Activated naive CD8-positive, alpha-beta T cell (primary cell): ENCODE measurements around the gene AVL9.
"Not testable (repeated sequence)": the region's sequence is repeated elsewhere in the genome, so short reads cannot be mapped to it uniquely, and the experiment has no call there.

ENCODE experiments used
- H3K27ac Mint-ChIP-seq: one replicate; pipeline ENCODE4 v1.8.0; 2021; ENCODE audit warnings: mixed read lengths
- H3K27me3 Mint-ChIP-seq: one replicate; pipeline ENCODE4 v1.8.0; 2021; ENCODE audit warnings: mixed read lengths
- H3K36me3 Mint-ChIP-seq: one replicate; pipeline ENCODE4 v1.8.0; 2021; ENCODE audit warnings: mixed read lengths
- H3K4me1 Mint-ChIP-seq: one replicate; pipeline ENCODE4 v1.8.0; 2021; ENCODE audit warnings: low read depth, mixed read lengths
- H3K4me3 Mint-ChIP-seq: one replicate; pipeline ENCODE4 v1.8.0; 2021; ENCODE audit warnings: mild to moderate bottlenecking, mixed read lengths
- H3K9me3 Mint-ChIP-seq: one replicate; pipeline ENCODE4 v1.8.0; 2021; ENCODE audit warnings: low read depth, mixed read lengths

Gene AVL9

DNA sequence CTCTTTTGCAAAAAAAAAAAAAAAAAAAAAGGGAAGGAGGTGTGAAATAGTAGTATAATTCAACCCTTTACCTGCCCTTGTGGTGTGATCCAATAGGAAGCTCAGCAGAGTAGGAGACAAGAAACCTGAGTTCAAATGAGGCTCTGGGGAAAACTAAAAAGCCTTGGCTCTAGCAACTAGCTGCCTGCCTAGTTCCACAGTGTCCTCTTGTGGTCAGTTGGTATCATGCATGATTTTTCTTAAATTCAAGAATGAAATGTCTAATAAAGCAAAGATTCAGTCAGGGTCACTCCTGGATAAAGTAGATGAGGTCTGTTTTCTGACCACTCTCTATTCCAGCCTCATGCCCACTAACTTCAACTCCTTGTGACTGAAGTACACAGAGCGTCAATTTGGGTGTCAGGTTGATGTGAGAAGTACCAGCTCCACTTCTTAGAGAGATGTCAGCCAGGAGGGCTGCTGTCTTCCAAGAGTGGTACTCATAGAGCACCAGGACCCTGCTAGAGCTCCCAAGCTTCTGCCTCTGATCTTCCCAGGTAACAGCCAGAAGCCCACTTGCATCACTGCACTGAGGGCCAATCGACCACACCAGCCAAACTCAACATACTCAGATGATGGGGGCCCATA lies 15.6 kb upstream of the AVL9 start:
- no peaks in the 10 kb centered on the region for H3K9me3 Mint-ChIP-seq
- peaks cover 5% of the 10 kb centered on the region for H3K4me1 Mint-ChIP-seq
- no peaks in the 10 kb centered on the region for H3K36me3 Mint-ChIP-seq
- H3K27me3 Mint-ChIP-seq: no peaks in the 10 kb centered on the region
- no peak overlapping the region for H3K4me3 Mint-ChIP-seq
- H3K27ac Mint-ChIP-seq: no peak overlapping the region

GRCh38 chr7:32481176-32481575 lies 14.1 kb upstream of the AVL9 start:
- H3K9me3 Mint-ChIP-seq: no peaks in the 10 kb centered on the region
- H3K27ac Mint-ChIP-seq: no peak overlapping the region
- no peak overlapping the region for H3K4me3 Mint-ChIP-seq

DNA sequence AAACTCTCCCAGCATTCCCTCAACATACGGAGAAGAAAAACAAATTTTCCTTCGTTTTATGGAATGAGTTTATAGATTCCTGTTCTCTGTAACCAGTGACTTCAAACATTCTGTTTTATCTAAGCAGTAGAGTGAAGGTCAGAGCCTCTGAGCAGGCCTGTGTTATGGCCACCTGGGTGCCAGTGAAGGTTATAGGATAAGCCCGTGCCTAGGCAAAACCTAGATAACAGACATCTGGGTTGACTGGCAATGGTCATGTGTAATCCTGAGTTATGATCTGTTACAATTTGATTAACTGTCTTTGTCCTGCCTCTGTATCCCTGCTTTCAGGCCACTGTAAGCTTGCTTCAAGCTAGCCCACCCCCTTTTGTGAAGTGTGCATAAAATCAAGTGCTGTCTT lies 13.4 kb upstream of the AVL9 start:
- Mint-ChIP-seq H3K9me3 (no peaks in the 10 kb centered on the region), H3K27ac (no peak overlapping the region), H3K36me3 (no peaks in the 10 kb centered on the region), H3K4me3 (no peak overlapping the region), H3K4me1 (peaks cover 5% of the 10 kb centered on the region), H3K27me3 (no peaks in the 10 kb centered on the region)

More at GRCh38 chr7:32481176-32481575, 14.1 kb upstream of the AVL9 start:
- Mint-ChIP-seq H3K27me3 (no peaks in the 10 kb centered on the region), H3K4me1 (peaks cover 5% of the 10 kb centered on the region), H3K36me3 (no peaks in the 10 kb centered on the region)

GRCh38 chr7:32489788-32490126 lies 5.5 kb upstream of the AVL9 start:
- H3K4me3 Mint-ChIP-seq: peak overlapping the region; percentile 92
- H3K36me3 Mint-ChIP-seq: no peaks in the 10 kb centered on the region
- H3K9me3 Mint-ChIP-seq: no peaks in the 10 kb centered on the region
- H3K4me1 Mint-ChIP-seq: peaks cover 30% of the 10 kb centered on the region
- H3K27me3 Mint-ChIP-seq: no peaks in the 10 kb centered on the region
- H3K27ac Mint-ChIP-seq: peak overlapping the region; percentile 94

DNA sequence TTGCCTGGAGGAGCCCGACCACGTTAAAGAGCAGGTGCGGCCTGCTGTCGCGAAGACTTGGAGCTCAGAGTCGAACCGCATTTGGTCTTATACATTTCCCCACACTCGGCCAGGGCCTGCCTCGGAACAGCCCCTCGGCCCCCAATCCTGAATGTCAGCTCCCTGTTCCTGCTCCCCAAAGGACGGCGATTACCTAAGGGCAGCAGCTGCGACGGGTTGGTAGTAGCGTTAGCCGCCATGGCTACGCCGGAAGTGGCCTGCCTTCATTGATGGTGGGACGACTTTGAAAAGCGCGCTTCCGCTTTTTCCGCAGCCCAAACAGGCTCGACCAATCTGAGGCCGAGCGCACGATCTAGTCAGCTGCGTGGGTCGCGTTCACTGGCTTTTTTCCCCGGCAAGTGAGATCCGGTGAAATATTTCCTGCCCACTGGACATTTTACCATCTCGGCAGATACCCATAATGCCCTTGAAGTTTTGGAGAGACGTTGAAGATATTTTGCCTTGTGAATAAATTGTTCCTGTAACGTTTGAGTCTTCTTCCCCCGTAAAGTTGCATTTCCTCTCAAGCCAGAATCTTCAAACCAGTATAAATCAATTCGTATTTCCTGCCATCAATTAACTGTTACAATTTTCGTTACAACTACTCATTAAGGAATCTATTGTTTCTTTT lies 5.0 kb upstream of the AVL9 start, which contains the start of gene LSM5:
Gene LSM5 (minus strand): TSS at position 254 of the 670 bp plus-strand sequence. CDS start 15 bp downstream, at position 239.
- no peaks in the 10 kb centered on the region for H3K36me3 Mint-ChIP-seq
- H3K27me3 Mint-ChIP-seq: no peaks in the 10 kb centered on the region
- peaks cover 30% of the 10 kb centered on the region for H3K4me1 Mint-ChIP-seq
- peak within 1 kb of the TSS; percentile 92 for H3K4me3 Mint-ChIP-seq
- H3K9me3 Mint-ChIP-seq: no peaks in the 10 kb centered on the region
- peak within 1 kb of the TSS; percentile 94 for H3K27ac Mint-ChIP-seq

DNA sequence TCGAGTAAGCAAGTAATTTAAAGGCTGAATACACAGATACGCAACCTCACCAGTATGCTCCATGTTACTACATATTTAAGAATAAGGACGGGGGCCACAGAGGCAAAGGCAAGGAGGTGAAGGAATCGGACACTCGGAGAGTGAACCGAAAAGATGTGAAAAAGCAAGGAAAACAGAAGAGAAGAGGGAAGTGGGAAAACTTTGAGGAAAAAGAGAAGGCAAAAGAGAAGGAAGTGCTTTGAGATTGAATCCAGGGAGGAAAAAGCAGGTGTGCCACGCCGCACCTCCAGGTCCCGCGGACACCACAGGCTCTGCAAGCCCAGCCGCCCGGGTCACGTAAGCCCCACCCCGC lies 367 bp upstream of the AVL9 start:
- peaks cover 44% of the 10 kb centered on the region for H3K4me1 Mint-ChIP-seq
- H3K27me3 Mint-ChIP-seq: no peaks in the 10 kb centered on the region
- peak overlapping the region; percentile 86 for H3K27ac Mint-ChIP-seq
- peak overlapping the region; percentile 96 for H3K4me3 Mint-ChIP-seq
- no peaks in the 10 kb centered on the region for H3K36me3 Mint-ChIP-seq
- H3K9me3 Mint-ChIP-seq: no peaks in the 10 kb centered on the region

- peak overlapping the region; percentile 94 for H3K27ac Mint-ChIP-seq
- H3K27me3 Mint-ChIP-seq: no peaks in the 10 kb centered on the region
- peaks cover 48% of the 10 kb centered on the region for H3K4me1 Mint-ChIP-seq
- H3K9me3 Mint-ChIP-seq: no peaks in the 10 kb centered on the region
- peak overlapping the region; percentile 96 for H3K4me3 Mint-ChIP-seq
- peaks cover 7% of the 10 kb centered on the region for H3K36me3 Mint-ChIP-seq
Measured at GRCh38 chr7:32496052-32496813, 944 bp downstream of the AVL9 start.

- Mint-ChIP-seq H3K4me1 (peaks cover 64% of the 10 kb centered on the region), H3K27ac (peak overlapping the region; percentile 83), H3K4me3 (peak overlapping the region; percentile 74)
- H3K27me3 Mint-ChIP-seq, H3K9me3 Mint-ChIP-seq, H3K36me3 Mint-ChIP-seq: not testable (repeated sequence)
Measured at GRCh38 chr7:32499755-32500154, 4.5 kb downstream of the AVL9 start.

DNA sequence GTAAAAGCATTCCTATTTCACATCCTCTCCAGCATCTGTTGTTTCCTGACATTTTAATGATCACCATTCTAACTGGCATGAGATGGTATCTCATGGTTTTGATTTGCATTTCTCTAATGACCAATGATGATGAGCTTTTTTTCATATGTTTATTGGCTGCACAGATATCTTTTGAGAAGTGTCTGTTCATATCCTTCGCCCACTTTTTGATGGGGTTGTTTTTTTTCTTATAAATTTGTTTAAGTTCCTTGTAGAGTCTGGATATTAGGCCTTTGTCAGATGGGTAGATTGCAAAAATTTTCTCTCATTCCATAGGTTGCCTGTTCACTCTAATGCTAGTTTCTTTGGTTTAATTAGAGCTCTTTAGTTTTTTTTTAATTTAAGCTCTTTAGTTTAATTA lies 4.9 kb downstream of the AVL9 start:
- Mint-ChIP-seq H3K27ac (peak overlapping the region; percentile 83), H3K4me1 (peaks cover 64% of the 10 kb centered on the region), H3K4me3 (peak overlapping the region; percentile 74)
- not testable (repeated sequence) for H3K36me3 Mint-ChIP-seq, H3K9me3 Mint-ChIP-seq, H3K27me3 Mint-ChIP-seq

DNA sequence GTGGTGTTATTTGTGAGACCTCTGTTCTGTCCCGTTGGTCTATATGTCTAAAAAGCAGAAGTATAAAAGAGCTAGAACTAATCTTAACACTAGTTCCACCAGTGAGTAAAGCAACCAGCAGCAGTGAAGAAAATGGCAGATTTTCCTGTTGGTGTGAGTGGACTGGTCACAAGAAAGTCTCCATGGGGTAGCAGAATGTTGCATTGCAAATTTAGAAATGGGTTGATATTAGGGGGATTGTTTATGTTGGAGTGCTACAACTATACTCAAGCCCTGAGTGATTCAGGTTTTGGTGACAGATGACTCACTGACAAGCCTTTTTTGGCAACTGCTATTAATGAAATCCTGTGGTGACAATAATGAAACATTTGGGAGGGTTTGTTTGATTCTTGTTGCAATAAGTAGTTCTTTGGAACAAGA lies 5.6 kb downstream of the AVL9 start:
- H3K4me3 Mint-ChIP-seq: peak overlapping the region; percentile 74

GRCh38 chr7:32501522-32501921 lies 6.2 kb downstream of the AVL9 start:
- Mint-ChIP-seq H3K36me3 (peaks cover 9% of the 10 kb centered on the region), H3K9me3 (no peaks in the 10 kb centered on the region), H3K4me3 (peak overlapping the region; percentile 74), H3K4me1 (peaks cover 67% of the 10 kb centered on the region), H3K27me3 (no peaks in the 10 kb centered on the region), H3K27ac (peak overlapping the region; percentile 83)

More for the DNA sequence above, 5.6 kb downstream of the AVL9 start:
- Mint-ChIP-seq H3K27ac (peak overlapping the region; percentile 83), H3K9me3 (no peaks in the 10 kb centered on the region), H3K27me3 (no peaks in the 10 kb centered on the region), H3K4me1 (peaks cover 68% of the 10 kb centered on the region), H3K36me3 (peaks cover 9% of the 10 kb centered on the region)

- H3K4me1 Mint-ChIP-seq: peaks cover 65% of the 10 kb centered on the region
- H3K27ac Mint-ChIP-seq: peak overlapping the region; percentile 92
- H3K9me3 Mint-ChIP-seq: no peaks in the 10 kb centered on the region
- no peaks in the 10 kb centered on the region for H3K27me3 Mint-ChIP-seq
- H3K36me3 Mint-ChIP-seq: peaks cover 9% of the 10 kb centered on the region
- peak overlapping the region; percentile 75 for H3K4me3 Mint-ChIP-seq
Measured at GRCh38 chr7:32502728-32503127, 7.4 kb downstream of the AVL9 start.

- no peaks in the 10 kb centered on the region for H3K9me3 Mint-ChIP-seq
- H3K27ac Mint-ChIP-seq: peak overlapping the region; percentile 95
- H3K4me3 Mint-ChIP-seq: peak overlapping the region; percentile 54
- H3K4me1 Mint-ChIP-seq: peaks cover 70% of the 10 kb centered on the region
- H3K27me3 Mint-ChIP-seq: no peaks in the 10 kb centered on the region
- peaks cover 2% of the 10 kb centered on the region for H3K36me3 Mint-ChIP-seq
Measured at GRCh38 chr7:32506266-32507054, 11.2 kb downstream of the AVL9 start.

DNA sequence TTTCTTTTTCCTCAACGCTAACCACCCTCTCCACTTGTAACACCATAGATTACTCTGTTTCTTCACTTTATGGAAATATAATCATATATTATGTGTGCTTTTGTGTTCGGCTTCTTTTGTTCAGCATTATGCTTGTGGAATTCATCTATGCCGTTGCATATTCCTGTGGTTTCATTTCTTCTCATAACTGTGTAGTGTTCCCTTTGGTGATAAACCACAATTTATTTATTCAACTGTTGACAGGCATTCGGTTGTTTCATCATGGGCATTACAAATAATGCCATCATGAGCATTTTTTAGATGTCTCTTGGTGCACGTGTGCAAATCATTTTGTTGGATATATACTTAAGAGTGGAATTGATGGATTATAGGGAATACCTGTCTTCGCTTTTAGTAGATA lies 12.1 kb downstream of the AVL9 start:
- peaks cover 2% of the 10 kb centered on the region for H3K36me3 Mint-ChIP-seq
- H3K4me3 Mint-ChIP-seq: peak overlapping the region; percentile 27
- H3K27me3 Mint-ChIP-seq: no peaks in the 10 kb centered on the region
- peak overlapping the region; percentile 37 for H3K27ac Mint-ChIP-seq
- H3K9me3 Mint-ChIP-seq: no peaks in the 10 kb centered on the region
- H3K4me1 Mint-ChIP-seq: peaks cover 75% of the 10 kb centered on the region

- Mint-ChIP-seq H3K4me3 (no peak overlapping the region), H3K9me3 (no peaks in the 10 kb centered on the region), H3K27ac (peak overlapping the region; percentile 83)
Measured at GRCh38 chr7:32511791-32512190, 16.5 kb downstream of the AVL9 start.

More at GRCh38 chr7:32511791-32512190, 16.5 kb downstream of the AVL9 start:
- Mint-ChIP-seq H3K4me1 (peaks cover 93% of the 10 kb centered on the region), H3K36me3 (peaks cover 4% of the 10 kb centered on the region), H3K27me3 (no peaks in the 10 kb centered on the region)
